BE2C (cell line): Measurements from ENCODE around the gene PIK3R5.

ENCODE experiments used
- DNase-seq: peaks from one replicate; pipeline ENCODE4 v3.0.0-alpha.2; 2020
- H3K27me3 ChIP-seq: fragments of 250-450 bp; sonication (Bioruptor Pico); 2 replicates; pipeline ENCODE4 v1.5.1; 2020; ENCODE audit warnings: mild to moderate bottlenecking
- H3K36me3 ChIP-seq: fragments of 250-450 bp; sonication (Bioruptor Pico); 2 replicates; pipeline ENCODE4 v1.5.1; 2020; ENCODE audit warnings: mild to moderate bottlenecking
- H3K4me1 ChIP-seq: fragments of 250-450 bp; sonication (Bioruptor Pico); 2 replicates; pipeline ENCODE4 v1.5.1; 2020
- H3K4me3 ChIP-seq: 2 replicates; pipeline ENCODE4 v1.5.1; 2011; ENCODE audit warnings: low read depth, low read length
- H3K9me3 ChIP-seq: fragments of 250-450 bp; sonication (Bioruptor Pico); 2 replicates; pipeline ENCODE4 v1.5.1; 2020
- CTCF ChIP-seq: IDR thresholded peaks from 2 replicates; pipeline ENCODE4 v1.5.1; 2012; ENCODE audit warnings: mild to moderate bottlenecking, low read depth, low read length

PIK3R5 gene

GRCh38 chr17:8868092-8868491 lies 97.4 kb downstream of the PIK3R5 start:
- H3K4me1 ChIP-seq: no peaks in the 10 kb centered on the region
- H3K9me3 ChIP-seq: no peaks in the 10 kb centered on the region
- H3K27me3 ChIP-seq: no peaks in the 10 kb centered on the region
- no peak for DNase-seq
- H3K4me3 ChIP-seq: no peak overlapping the region
- no peak for TF ChIP-seq CTCF
- H3K36me3 ChIP-seq: no peaks in the 10 kb centered on the region

GRCh38 chr17:8867361-8867981 lies 98.0 kb downstream of the PIK3R5 start, which contains the start of gene PIK3R6:
Gene PIK3R6 (minus strand): TSS chr17:8867674. CDS start chr17:8849794, 17,880 bp downstream.
- Histone ChIP-seq H3K9me3 (no peaks in the 10 kb centered on the region), H3K4me3 (no peak within 1 kb of the TSS), H3K4me1 (no peaks in the 10 kb centered on the region), H3K27me3 (no peaks in the 10 kb centered on the region), H3K36me3 (no peaks in the 10 kb centered on the region)
- no peak for DNase-seq
- no peak for TF ChIP-seq CTCF

GRCh38 chr17:8865811-8866210 lies 99.7 kb downstream of the PIK3R5 start:
- TF ChIP-seq CTCF: no peak
- no peak overlapping the region for H3K4me3 ChIP-seq
- no peaks in the 10 kb centered on the region for H3K36me3 ChIP-seq
- no peaks in the 10 kb centered on the region for H3K4me1 ChIP-seq
- no peak for DNase-seq
- no peaks in the 10 kb centered on the region for H3K9me3 ChIP-seq
- H3K27me3 ChIP-seq: no peaks in the 10 kb centered on the region

- TF ChIP-seq CTCF: no peak
- Histone ChIP-seq H3K9me3 (no peaks in the 10 kb centered on the region), H3K4me1 (no peaks in the 10 kb centered on the region), H3K27me3 (no peaks in the 10 kb centered on the region), H3K36me3 (no peaks in the 10 kb centered on the region), H3K4me3 (no peak overlapping the region)
- no peak for DNase-seq
These were observed 100.1 kb downstream of the PIK3R5 start for GRCh38 chr17:8865385-8865784.

- H3K4me3 ChIP-seq: no peak overlapping the region
These were observed 103.1 kb downstream of the PIK3R5 start for GRCh38 chr17:8862213-8863056.

More at GRCh38 chr17:8862213-8863056, 103.1 kb downstream of the PIK3R5 start:
- H3K36me3 ChIP-seq: no peaks in the 10 kb centered on the region
- H3K27me3 ChIP-seq: no peaks in the 10 kb centered on the region
- no peak for DNase-seq
- TF ChIP-seq CTCF: no peak
- no peaks in the 10 kb centered on the region for H3K9me3 ChIP-seq
- no peaks in the 10 kb centered on the region for H3K4me1 ChIP-seq
